HFF-Myc (cell line): ENCODE measurements around the gene ADGRD2.

Source experiments
- DNase-seq: peaks from one replicate; pipeline ENCODE4 v3.0.0-alpha.2; 2011; ENCODE audit warnings: low read depth; ENCODE audit errors: extremely low read depth
- H3K4me3 ChIP-seq: replicated peaks from 2 replicates; pipeline ENCODE4 v1.5.1; 2011; ENCODE audit warnings: low read depth, mild to moderate bottlenecking, control low read depth, low read length
- TF ChIP-seq, protein P1 (sequence below): IDR thresholded peaks from 2 replicates; pipeline ENCODE4 v1.5.1; 2012; ENCODE audit warnings: mild to moderate bottlenecking, low read depth, low read length, control low read depth; ENCODE audit errors: missing control alignments

The ADGRD2 gene

DNA sequence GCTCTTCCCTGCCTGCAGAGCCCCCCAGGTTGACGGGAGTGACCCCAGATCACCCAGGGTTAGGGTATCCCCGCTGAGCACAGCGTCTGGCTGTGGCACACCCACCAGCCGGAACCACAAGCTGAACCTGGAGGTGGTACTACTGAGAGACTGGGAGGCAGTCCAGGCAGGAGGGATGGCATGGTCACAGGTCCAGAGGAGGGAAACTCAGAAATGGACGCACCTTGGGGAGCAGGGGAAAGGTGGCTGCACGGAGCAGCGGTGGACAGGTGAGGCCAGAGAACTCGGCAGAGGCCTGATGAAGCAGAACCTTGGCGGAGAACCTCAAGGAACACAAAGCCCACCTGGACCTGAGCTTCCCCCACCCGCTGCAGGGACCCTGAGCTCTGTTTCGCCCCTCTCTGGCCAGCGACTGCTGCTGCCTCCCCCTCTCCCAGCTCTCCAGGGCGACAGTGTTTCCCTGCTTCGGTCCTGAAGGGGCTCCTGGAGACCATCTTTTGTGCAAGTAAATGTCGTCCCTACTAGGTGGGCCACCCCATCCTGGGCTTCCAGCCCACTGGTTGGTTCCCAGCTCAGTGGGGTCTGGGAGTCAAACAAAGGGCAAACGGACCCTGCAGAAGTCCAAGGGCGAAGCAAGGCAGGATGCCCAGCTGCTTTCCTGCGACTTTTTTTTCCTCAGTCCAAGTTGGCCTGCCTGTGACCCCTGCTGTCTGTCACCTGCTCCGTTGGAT is 845 bp downstream of the ADGRD2 start:
- H3K4me3 ChIP-seq = no peak overlapping the region

DNA sequence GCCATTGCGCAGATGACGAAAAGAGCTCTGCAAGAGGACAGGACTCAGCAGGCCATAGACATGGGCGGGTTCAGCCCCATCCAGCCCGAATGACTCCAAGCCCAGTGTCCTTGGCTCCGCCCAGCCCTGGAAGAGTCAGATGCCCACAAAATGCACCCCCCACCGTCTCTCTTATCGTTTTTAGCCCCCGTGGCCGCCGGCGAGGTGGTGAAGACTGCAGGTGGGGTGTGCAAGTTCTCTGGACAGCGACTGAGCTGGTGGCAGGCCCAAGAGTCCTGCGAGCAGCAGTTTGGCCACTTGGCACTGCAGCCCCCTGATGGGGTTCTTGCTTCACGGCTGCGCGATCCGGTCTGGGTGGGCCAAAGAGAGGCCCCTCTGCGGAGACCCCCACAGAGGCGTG is 2.1 kb downstream of the ADGRD2 start:
- TF ChIP-seq, protein P1, sequence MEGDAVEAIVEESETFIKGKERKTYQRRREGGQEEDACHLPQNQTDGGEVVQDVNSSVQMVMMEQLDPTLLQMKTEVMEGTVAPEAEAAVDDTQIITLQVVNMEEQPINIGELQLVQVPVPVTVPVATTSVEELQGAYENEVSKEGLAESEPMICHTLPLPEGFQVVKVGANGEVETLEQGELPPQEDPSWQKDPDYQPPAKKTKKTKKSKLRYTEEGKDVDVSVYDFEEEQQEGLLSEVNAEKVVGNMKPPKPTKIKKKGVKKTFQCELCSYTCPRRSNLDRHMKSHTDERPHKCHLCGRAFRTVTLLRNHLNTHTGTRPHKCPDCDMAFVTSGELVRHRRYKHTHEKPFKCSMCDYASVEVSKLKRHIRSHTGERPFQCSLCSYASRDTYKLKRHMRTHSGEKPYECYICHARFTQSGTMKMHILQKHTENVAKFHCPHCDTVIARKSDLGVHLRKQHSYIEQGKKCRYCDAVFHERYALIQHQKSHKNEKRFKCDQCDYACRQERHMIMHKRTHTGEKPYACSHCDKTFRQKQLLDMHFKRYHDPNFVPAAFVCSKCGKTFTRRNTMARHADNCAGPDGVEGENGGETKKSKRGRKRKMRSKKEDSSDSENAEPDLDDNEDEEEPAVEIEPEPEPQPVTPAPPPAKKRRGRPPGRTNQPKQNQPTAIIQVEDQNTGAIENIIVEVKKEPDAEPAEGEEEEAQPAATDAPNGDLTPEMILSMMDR = no peak
- no peak for DNase-seq
- no peak overlapping the region for H3K4me3 ChIP-seq

More for the DNA sequence above, 845 bp downstream of the ADGRD2 start:
- TF ChIP-seq, protein P1 = no peak
- no peak for DNase-seq

DNA sequence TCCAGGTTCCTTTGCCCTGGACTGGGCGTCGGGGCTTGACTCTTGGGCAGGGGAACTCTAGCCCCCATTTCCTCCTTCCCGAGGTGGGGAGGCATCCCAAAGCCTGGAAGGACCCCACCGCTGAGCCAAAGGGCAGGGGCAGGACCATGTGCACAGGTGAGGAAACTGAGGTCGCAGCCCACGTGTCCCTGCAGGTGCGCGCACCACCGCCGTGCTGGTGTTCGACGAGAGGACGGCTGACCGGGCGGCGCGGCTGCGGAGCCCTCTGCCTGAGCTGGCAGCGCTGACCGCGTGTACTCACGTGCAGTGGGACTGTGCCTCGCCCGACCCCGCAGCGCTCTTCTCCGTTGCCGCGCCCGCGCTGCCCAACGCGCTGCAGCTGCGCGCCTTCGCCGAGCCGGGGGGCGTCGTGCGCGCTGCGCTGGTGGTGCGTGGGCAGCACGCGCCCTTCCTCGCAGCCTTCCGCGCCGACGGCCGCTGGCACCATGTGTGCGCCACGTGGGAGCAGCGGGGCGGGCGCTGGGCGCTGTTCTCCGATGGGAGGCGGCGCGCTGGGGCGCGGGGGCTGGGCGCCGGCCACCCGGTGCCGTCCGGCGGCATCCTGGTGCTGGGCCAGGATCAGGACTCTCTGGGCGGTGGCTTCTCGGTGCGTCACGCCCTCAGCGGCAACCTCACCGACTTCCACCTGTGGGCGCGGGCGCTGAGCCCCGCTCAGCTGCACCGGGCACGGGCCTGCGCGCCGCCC is 2.8 kb downstream of the ADGRD2 start:
- TF ChIP-seq, protein P1 = no peak
- no peak for DNase-seq
- no peak overlapping the region for H3K4me3 ChIP-seq

DNA sequence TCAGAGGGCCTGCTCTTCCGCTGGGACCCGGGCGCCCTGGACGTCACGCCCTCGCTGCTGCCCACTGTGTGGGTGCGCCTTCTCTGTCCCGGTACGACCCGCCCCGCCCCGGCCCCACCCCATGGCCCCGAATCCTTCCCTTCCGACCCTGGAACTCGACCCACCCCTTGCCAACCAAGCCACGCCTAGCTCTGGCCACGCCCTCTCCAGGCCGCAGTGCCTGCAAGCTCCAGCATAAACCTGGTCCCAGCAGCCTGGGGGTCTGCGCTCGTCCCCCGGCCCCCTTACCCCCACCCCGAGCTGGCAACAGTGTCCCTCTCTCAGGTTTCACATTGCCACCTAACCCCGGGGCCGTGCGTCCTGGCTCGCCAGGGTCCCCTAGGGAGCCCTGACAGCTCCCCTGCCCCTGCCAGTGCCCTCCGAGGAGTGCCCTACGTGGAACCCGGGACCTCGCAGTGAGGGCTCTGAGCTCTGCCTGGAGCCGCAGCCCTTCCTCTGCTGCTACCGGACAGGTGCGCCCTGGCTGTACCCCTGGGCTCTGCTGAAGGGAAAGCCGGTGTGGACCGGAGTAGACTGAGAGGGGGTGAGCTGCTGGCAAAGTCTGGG is 3.4 kb downstream of the ADGRD2 start:
- TF ChIP-seq, protein P1 = no peak
- DNase-seq = no peak
- H3K4me3 ChIP-seq = no peak overlapping the region

DNA sequence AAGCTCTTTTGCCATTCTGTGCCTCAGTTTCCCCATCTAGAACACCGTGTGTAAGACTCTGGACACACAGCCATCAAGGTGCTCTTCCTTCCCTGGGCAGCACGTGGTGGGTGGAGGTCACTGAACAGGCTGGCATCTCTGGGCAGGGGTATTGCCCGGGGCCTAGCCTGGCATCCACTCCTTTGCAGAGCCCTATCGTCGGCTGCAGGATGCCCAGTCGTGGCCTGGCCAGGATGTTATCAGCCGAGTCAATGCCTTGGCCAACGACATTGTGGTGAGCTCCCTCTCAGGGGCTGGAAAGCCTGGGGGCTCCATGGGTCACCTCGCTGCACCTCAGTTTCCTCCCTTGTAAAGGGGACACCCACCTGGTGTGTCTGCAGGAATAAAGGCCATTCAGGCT is 4.0 kb downstream of the ADGRD2 start:
- TF ChIP-seq, protein P1 = no peak
- no peak for DNase-seq
- H3K4me3 ChIP-seq = no peak overlapping the region

DNA sequence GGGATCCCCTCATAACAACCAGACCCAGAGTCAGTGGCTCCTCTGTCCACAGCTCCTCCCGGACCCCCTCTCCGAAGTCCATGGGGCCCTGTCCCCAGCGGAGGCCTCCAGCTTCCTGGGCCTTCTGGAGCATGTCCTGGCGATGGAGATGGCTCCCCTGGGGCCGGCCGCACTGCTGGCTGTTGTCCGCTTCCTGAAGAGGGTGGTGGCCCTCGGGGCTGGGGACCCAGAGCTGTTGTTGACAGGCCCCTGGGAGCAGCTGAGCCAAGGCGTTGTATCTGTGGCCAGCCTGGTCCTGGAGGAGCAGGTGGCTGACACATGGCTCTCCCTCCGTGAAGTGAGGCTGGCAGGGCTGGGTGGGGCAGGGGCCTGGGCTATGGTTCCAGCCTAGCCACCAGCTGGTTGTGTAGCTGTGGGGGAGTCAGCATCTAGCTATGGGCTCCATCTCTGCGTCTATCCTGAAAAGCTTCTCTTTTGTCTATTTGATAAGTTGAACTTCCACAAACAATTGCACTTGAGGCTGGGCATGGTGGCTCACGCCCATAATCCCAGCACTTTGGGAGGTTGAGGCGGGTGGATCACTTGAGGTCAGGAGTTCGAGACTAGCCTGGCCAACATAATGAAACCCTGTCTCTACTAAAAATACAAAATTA is 4.7 kb downstream of the ADGRD2 start:
- no peak overlapping the region for H3K4me3 ChIP-seq
- TF ChIP-seq, protein P1 = no peak
- DNase-seq = no peak
